Effector CD8-positive, alpha-beta T cell (primary cell): Measurements from ENCODE around the gene KRTAP2-2.

ENCODE experiments used
- DNase-seq: peaks from one replicate; lab custom pipeline; 2025; lab: John Stamatoyannopoulos, UW

Gene KRTAP2-2

GRCh38 chr17:41024697-41025096 is 30.3 kb downstream of the KRTAP2-2 start:
- DNase-seq: no peak

GRCh38 chr17:41020336-41020735 is 34.7 kb downstream of the KRTAP2-2 start:
- DNase-seq: no peak

GRCh38 chr17:41019415-41019814 is 35.6 kb downstream of the KRTAP2-2 start:
- no peak for DNase-seq

GRCh38 chr17:41018541-41018940 is 36.5 kb downstream of the KRTAP2-2 start:
- no peak for DNase-seq

GRCh38 chr17:41016578-41017215 is 38.3 kb downstream of the KRTAP2-2 start:
- DNase-seq: no peak

GRCh38 chr17:41015454-41015853 is 39.6 kb downstream of the KRTAP2-2 start:
- DNase-seq: no peak

- DNase-seq: no peak
Measured at GRCh38 chr17:41013606-41014005, 41.4 kb downstream of the KRTAP2-2 start.

GRCh38 chr17:41013181-41013580 is 41.8 kb downstream of the KRTAP2-2 start:
- no peak for DNase-seq

- no peak for DNase-seq
Measured at GRCh38 chr17:41012326-41013120, 42.5 kb downstream of the KRTAP2-2 start.

- DNase-seq: no peak
Measured at GRCh38 chr17:41010441-41010840, 44.6 kb downstream of the KRTAP2-2 start.

- DNase-seq: no peak
Measured at GRCh38 chr17:41009936-41010335, 45.1 kb downstream of the KRTAP2-2 start.

- DNase-seq: no peak
Measured at GRCh38 chr17:41009301-41009760, 45.7 kb downstream of the KRTAP2-2 start.

- DNase-seq: no peak
Measured at GRCh38 chr17:41008811-41009210, 46.2 kb downstream of the KRTAP2-2 start, which contains the start of gene KRTAP3-1. Gene KRTAP3-1 (minus strand): TSS chr17:41009128. CDS start chr17:41009074, 54 bp downstream.
